Right hindlimb (tissue), 1 donor: Measurements from ENCODE around the gene ERCC6L2.

ENCODE experiments used
- DNase-seq: peaks from one replicate; pipeline ENCODE4 v3.0.0-alpha.2; 2018

ERCC6L2 gene

DNA sequence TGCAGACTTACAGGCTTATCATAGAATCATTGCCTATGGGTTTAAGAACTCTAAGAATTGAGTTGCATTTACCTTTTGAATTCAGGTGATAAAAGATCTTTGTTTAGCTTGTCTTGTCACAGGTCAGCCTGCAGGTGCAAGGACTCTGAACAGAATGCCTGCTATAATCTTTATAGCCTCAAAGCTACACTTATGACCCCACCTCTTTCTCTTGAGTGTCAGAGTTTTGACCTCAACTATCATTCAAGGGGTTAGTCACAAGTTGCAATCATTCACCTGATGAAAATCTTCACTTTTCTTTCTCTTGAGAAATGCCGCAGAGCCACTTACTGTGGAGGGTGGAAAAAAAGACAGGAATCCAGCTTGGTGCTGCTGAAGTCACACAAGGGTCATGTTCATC, 49.5 kb downstream of the ERCC6L2 start:
- DNase-seq, result no peak

DNA sequence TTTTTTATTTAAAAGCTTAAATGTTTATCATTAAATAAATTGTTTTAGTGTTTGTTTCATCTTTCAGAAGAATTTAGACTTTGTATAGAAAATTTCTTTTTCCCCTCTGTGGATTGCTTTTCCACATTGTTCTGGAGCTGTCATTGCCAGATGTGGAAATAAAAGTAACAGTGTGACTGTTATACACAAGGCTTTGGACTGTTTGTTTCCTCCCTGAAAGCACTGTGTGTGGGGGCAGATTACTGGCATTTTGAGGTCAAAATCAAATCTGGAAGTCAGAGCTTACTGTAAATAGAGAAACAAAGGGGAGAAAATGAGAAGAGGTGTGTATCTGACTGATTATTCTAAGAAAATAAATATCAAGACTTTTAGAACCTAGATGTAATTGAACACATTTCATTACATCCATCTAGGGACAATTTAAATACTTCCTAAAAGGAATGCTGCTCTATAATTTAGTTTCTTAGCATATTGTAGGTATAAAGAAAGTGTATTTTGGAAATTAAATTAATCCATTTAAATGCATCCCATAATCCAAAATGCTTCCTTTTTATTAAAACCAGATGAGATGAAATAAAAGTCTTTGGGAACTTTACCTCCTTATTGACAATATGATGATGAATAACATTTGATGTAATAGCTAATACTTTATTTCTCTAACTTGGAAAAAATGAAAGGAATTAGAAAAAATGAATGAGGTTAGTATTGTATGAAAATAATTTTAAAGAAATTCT, 51.9 kb downstream of the ERCC6L2 start:
- DNase-seq, result no peak

DNA sequence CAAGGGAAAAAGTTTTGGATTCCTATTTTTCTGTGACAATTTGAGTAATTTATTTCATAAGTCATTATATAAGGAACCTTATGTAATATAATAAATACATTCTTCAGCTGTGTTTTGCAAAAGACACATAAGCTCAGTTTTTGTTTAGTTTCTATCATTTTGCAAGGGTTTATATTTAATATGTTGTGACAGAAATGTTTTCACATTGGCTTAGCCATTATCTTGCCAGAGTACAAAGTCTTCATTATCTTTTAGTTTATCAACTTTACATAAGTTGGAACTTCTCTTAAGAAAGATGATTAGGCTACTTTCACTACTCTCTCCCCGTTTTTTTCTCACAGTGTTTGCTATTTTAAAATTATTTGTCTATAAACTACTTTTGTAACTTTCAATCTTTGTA, 54.8 kb downstream of the ERCC6L2 start:
- no peak for DNase-seq

DNA sequence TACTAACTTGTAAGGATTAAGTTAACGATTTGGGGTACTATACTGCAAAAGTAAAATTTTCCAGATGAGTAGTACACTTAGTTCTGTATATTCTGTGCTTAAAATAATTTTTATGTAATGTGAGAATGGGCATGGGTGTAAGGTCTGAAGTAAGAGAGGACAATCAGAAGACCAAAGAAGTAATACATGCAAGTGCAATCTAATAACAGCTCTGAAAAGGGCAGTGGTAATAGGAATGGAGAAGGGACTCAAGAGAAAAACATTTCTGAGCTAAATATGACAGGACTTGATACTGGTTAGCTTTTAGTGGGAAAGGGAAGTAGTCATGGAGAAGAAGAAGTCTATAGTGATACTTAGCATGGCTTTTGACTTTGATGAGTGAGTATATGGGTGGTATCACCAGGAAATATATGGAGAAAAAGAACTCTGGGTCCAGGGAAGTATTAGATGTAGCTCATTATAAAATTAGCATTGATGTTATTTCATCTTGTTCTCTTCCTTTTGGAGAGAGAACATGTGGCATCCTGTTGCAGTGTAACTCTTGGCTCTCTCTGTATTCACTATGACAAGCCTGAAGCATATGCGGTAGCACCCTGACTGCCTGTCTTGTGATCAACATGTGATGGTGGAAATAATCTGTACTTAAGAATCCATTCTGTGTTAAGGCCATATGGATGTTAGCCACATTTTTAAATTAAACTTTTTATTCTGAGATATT, 60.5 kb downstream of the ERCC6L2 start:
- no peak for DNase-seq

DNA sequence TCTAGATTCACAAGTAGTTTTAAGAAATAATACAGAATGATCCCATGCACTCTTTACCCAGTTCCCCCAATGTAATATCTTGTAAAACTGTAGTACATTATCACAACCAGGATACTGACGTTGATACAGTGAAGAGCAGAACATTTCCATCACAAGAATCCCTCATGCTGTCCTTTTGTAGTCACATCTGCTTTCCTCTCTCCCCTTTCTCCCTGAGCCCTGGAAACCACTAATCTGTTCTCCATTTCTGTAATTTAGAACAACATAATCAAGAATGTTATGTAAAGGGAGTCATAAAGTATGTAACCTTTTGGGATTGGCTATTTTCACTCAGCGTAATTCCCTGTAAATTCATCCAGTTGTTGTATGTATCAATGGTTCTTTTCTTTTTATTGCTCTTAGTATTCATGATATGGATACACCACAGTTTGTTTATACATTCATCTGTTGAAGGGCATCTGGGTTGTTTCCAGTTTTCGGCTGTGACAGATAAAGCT, 61.1 kb downstream of the ERCC6L2 start:
- DNase-seq, result no peak

DNA sequence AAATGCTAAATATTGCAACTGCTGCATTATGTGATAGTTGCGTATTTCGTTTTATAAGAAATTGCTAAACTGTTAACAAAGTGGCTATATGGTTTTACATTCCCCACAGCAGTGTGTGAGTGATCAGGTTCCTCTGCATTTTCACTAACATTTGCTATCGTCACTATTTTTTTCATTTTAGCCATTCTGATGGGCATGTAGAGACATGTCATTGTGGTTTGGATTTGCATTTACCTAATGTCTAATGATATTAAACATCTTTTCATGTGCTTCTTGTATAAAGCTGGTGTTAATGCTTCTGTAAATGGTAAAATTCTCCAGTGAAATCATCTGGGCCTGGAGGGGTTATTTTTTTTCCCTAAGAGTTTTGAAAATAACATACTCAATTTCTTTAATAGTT, 61.6 kb downstream of the ERCC6L2 start:
- no peak for DNase-seq

DNA sequence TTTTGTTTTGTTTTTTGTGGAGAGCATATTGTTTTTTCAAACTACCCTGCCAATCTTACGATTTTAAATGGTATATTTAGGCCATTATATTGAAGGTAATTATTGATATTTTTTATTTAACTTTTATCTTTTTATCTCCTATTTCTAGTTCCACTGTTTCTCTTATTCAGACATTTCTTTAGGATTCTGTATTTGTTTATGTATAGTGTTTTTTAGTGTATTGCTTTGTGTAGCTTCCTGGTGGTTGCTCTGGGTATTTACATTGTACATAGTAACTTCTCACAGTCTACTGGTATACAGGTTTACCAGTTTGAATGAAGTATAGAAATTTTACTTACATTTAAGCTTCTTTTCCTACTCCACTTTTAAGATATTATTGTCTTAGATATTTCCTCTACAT, 63.2 kb downstream of the ERCC6L2 start:
- DNase-seq, result no peak

DNA sequence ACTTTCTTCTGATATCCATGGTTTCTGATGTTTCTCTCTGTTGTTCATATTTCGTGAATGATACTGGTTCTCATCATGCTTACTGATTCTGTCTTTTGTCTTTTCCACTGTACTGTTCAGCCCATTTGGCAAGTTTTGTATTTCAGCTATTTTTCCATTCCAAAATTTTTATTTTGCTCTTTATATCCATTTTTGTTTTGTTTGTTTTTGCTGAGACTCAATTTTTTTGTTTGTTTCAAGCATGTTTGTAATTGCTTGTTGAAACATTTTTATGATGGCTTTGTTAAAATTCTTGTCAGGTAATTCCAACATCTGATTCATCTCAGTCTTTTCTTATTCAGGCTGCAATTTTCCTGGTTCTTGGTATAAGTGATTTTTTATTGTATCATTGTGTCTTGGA, 64.0 kb downstream of the ERCC6L2 start:
- DNase-seq, result no peak

DNA sequence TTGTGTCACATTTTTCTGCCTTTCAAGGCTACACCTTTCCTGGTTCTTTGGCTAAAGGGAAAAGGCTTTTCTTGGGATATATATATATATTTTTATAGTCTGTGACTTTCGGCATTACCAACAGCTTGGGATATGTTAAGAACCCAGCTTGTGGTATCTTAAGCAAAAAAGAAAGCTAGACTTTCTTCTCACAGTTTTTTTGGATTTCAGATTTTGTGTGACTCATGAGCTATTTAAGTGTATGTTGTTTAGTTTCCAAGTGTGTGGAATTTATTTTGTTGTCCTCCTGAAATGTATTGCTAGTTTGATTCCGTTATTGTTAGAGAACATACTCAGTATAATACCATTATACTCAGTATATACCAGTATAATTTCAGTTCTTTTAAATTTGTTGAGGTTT, 64.8 kb downstream of the ERCC6L2 start:
- no peak for DNase-seq

DNA sequence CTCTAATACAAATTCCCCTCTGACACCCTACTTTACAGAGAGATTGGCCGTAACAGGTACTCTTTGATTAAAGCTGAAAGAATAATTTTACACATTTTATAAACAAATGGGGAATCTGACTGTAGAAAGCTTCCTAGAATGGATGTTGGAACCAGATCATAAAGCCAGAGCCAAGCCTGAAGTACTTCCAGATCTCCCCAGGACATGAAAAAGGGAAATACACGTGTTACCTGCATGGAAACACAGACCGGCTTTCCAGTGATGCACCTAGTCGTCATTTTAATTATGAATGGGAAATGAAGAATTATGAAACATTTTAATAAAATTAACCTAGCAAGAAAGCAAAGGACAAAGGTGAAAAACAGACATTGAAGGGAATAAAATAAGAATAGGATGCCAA, 66.5 kb downstream of the ERCC6L2 start:
- no peak for DNase-seq

DNA sequence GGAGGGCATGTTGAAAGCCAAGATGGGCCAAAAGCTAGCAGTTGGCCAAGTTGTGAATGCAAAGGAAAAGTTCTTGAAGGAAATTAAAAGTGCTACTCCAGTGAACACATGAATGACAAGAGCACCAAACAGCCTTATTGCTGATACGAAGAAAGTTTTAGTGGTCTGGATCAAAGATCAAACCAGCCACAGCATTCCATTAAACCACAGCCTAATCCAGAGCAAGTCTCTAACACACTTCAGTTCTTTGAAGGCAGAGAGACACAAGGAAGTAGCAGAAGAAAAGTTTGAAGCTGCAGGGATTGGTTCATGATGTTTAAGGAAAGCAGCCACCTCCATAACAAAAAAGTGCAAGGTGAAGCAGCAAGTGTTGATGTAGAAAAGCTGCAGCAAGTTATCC, 71.6 kb downstream of the ERCC6L2 start:
- DNase-seq, result no peak

DNA sequence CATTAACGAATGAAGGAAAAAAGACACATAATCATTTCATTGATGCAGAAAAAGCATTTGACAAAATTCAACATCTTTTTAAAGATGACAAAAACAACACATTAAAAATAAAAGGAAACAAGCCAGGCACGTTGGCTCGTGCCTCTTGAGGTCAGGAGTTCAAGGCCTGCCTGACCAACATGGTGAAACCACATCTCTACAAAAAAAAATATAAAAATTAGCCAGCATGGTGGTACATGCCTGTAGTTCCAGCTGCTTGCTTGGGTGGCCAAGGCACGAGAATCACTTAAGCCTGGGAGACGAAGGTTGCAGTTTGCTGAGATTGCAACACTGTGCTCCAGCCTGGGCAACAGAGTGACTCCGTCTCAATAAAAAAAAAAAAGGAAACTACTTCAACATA, 77.0 kb downstream of the ERCC6L2 start:
- no peak for DNase-seq

DNA sequence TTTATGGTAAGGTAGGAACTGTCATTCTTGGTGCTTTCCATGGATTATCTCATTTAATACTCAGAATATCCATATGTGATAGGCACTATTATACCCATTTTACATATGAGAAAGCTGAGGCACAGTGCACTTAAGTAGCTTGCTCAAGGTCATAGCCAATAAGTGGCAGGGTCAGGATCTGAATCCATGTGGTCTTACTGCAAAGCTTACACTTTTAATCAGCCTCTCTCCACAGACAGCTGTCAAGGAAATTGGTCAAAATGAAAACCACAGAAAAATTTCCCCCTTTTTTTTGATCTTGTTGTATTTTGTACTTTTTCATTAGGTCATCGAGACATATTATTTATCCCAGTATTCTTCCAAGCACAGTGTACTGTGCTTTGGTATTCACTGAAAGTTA, 78.5 kb downstream of the ERCC6L2 start:
- DNase-seq, result no peak

DNA sequence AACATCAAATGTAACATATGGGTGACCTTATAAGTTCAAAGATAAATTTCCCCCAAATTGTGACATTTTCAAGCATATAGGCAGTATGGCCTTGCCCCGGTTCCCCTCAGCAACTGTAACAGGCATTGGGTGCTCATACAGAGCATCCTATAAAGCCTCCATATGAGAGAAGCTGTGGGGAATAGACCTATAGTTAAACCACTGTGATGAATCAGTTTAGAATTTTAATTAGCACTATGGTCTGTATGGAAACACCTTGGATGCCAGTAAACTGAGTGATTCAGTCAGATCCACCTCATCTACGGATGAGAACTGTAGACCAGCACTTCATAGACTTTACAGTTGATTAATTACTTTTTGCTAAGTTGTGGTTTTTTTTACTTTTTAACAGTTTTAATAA, 79.4 kb downstream of the ERCC6L2 start:
- no peak for DNase-seq

DNA sequence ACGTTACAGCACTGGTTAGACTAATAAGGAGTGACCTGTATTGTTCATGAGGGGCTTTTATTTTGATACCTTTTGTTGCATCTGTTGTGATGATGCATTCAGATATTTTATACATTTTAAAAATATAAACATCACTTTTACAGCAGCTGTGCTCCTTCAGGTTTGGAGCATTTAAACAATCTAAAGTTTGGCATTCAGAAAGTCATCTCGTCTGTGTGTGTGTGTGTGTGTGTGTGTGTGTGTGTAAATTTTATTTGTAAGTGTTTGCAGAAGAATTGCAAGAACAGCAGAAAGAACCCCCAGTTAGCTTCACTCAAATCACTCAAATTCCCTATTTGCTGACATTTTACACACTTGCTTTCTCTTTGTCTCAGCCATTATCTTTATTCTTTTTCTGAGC, 87.4 kb downstream of the ERCC6L2 start:
- DNase-seq, result no peak

DNA sequence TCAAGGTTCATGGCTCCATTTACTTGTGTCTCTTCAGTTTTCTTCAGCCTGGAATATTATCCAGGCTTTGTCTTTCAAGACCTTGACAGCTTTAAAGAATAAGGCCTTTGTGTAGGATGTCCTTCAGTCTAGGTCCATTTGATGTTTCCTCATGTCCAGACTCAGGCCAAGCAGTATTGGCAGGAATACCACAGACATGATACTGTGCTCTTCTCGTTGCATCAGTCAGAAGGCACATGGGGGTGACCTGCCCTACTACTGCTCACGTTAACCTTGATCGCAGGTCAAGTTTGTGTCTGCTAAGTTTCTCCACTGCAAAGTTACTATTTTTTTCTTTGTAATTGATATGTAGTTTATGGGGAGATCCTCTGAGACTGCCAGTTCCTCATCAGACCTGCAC, 88.2 kb downstream of the ERCC6L2 start:
- no peak for DNase-seq

DNA sequence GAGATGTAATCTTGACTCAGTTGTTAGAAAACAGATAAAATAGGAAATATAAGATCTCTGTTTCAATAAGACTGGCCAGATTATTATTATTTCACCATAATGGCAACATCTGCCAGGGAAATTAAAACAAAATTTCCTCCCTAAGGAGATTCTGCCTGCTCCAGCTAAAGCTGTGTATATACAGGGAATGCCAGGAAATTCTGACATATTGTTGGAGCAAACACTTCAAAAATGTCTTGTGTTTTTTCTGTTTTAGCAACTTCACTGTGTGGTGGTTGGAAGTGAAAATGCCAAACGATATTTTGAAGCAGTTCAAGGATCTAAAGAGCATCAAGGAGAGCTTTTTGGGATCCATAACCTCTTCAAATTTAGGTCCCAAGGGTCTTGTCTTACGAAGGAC, 90.8 kb downstream of the ERCC6L2 start:
- DNase-seq, result no peak

DNA sequence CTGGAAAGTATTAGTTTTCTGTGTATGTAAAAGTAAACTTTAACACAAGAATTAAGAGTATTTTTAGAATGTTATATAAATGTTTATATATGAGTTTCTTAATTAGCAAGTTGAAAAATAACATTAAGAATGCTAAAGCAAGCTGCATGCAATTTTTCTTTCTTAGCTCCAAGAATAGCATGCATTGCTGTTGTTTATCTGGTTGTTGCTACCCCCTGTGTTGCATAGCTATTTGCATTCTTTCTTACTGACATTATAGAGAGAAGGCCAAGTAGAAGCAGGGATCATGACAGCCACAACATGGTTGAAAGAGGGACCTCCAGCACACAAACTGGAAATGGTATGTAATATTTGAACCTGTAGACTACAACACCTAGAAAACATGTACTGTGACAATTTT, 94.8 kb downstream of the ERCC6L2 start:
- DNase-seq, result no peak

DNA sequence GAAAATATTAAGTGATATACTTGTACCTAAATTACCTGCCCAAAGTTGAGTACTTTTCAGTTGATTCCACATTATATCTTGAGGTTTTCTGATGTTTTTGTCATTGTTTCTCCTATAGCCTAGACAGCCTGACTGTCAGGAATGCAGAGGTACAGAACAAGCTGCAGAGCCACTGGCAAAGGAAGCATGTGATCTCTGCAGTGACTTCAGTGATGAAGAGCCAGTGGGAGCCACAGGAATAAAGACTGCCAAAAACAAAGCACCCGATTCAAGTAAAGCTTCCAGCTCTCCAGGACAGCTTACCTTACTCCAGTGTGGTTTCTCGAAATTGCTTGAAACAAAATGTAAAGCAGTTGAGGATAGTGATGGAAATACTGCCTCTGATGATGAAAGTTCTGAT, 96.3 kb downstream of the ERCC6L2 start:
- DNase-seq, result no peak

DNA sequence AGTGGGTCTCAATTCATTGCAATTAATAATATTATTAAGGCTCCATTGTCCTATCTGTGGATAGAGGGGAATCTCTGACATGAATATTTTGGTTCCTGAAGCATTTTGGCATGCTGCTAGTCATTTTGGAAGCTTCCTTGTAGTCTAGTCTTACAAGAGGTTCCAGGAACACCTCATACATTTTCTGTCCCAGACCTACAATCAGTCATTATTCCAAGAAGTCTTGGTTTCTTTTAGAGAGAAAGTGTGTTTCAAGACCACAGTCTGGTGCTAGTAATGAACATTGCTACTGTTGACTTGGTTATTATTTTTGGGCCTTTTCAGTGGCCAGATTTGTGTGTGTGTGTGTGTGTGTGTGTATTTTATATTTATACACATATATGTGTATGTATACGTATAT, 98.9 kb downstream of the ERCC6L2 start:
- no peak for DNase-seq

DNA sequence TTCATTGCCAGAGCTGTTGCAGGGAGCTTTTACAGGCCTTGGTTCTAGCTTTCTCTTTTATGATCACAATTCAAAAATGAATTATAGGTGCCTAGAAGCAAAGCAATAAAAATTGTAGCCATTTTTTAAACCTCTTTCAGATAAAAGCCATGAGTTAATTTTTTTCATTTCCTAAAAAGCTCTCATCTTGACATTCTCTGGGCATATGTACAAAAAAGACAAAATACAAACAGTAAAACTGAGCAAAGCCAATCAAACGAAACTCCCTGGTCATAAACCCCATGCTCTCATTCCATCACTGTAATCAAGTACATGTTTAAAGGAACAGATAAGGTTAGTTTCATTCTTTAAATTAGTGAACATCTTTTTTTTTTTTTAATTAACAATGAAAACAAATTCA, 101.9 kb downstream of the ERCC6L2 start:
- no peak for DNase-seq

DNA sequence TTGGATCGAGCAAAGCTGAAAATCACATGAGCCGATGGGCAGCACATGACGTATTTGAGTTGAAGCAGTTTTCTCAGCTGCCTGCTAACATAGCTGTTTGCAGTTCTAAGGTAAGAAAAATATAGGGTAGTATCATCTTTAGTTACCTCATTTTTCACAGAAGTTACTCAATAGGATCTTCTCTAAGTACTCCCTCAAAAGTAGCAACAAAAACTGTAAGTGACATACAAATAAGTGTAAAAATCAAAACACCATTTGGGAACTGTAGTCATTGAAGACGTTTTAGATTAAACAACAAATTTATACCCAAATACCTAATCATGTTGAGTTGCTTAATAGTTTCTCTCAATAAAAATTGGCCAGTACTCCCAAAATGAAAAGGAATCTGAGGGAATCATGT, 102.6 kb downstream of the ERCC6L2 start:
- no peak for DNase-seq

DNA sequence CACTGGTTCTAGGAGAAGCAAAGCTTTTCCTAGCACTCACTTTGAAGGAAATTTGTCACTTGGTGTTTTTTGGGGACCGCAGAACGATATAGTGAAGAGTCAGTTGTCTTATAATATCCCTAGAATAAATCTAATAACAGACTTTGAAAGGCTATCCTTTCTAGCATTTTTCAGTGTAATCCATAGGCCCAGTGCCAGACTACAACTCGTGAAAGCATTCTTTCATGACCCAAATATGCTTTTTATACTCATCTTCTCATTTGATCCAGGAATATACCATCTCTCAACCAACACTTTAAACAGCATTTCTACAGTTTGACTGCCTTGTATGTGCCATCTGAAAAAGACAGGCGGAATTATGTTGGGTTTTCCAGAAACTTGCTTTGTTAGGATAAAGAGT, 104.0 kb downstream of the ERCC6L2 start:
- DNase-seq, result no peak

DNA sequence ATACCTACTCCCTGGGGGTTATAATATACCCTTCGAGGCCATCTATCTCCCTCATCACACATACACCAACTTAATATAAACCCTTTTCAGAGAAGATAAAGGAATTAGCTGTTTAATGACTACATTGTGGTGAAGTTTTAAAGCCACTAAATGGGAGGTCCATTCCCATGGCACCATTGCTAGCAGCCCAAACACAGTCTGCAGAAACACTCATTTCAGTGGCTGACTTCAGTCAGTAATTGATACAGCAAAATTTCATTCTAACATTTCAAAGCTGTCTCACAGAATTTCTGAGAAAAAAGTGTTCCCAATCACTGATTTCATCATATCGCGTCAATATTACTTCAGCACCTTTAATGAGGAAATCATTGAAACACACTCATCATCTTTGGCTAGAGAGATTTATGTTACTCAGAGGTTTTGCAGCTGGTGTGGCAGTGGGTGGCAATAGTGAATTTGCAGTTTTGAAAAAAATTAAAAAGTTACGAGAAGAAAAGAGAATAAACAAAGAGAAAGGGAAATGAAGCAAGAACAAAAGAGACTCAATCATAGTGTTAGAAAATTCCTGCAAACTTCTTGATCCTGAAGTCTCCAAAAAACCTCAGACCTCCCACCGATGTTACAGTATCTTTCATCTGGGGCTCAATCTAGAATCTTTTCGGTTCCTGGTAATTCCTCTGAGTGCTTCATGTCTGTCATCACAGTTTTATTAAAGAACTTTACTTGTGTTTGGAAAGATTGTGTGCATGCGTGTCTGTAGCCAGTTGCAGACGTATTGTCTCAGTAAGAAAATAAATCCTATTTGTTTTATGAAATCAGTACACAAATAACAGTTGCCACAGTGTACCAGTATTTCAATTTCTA, 105.0 kb downstream of the ERCC6L2 start:
- no peak for DNase-seq
